ENCODE measurements around the gene CC2D2A. TPM values are rescaled to one million over a fixed set of nuclear protein-coding genes. Genes with fewer than 3 reads are reported as not detected.

Gene CC2D2A
- total RNA-seq, 1 donor from 2014 or later: 25.8 TPM

DNA sequence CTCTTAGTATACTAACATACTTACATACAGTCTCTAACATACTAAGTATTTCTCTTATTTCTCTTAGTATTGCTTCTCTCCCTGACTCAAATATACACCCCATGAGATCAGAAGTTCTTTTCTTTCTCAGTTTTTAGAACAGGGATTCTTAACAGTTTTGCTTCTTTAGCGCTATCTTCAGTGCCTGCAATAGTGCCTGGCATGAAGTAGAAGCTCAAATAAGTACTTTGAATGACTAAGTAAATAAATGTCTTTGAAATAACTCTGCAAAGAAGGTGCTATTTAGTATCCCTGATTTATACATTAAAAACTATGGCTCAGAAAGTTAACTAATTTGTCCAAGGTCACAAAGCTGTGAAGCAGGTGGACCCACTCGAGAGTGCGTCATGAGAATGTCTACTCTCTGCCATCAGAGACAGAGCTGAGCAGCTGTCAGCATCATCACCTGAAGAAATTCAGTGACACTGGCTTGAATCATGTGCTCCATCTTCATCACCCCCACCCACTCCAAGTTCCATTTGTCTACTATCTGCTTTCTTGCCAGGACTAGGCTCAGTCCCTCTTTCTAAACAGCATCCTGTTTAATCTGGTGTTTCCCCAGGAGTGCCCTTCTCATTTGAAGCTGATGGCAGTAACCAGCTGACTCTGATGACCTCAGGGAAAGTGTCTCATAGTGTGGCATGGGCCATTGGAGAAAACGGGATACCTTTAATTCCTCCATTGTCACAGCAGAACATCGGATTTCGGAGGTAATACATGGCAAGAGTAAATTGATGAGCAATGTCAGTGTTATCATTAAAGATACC lies 83.1 kb downstream of the CC2D2A start:
- Mint-ChIP-seq H3K4me1 (ENCODE audit: low read depth) (peaks cover 26% of the 10 kb centered on the region), H3K4me3 (ENCODE audit: low read depth) (no peak overlapping the region), H3K27ac (peak overlapping the region; percentile 33), H3K9me3 (ENCODE audit: low read depth) (no peaks in the 10 kb centered on the region), H3K36me3 (ENCODE audit: insufficient read depth) (peaks cover 16% of the 10 kb centered on the region), H3K27me3 (no peaks in the 10 kb centered on the region)
- no peak for DNase-seq (ENCODE audit: low spot score, unreplicated experiment)
- TF ChIP-seq, protein P1, sequence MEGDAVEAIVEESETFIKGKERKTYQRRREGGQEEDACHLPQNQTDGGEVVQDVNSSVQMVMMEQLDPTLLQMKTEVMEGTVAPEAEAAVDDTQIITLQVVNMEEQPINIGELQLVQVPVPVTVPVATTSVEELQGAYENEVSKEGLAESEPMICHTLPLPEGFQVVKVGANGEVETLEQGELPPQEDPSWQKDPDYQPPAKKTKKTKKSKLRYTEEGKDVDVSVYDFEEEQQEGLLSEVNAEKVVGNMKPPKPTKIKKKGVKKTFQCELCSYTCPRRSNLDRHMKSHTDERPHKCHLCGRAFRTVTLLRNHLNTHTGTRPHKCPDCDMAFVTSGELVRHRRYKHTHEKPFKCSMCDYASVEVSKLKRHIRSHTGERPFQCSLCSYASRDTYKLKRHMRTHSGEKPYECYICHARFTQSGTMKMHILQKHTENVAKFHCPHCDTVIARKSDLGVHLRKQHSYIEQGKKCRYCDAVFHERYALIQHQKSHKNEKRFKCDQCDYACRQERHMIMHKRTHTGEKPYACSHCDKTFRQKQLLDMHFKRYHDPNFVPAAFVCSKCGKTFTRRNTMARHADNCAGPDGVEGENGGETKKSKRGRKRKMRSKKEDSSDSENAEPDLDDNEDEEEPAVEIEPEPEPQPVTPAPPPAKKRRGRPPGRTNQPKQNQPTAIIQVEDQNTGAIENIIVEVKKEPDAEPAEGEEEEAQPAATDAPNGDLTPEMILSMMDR (IDR thresholded peaks at IDR 0.05; ENCODE audit: unreplicated experiment): no peak

DNA sequence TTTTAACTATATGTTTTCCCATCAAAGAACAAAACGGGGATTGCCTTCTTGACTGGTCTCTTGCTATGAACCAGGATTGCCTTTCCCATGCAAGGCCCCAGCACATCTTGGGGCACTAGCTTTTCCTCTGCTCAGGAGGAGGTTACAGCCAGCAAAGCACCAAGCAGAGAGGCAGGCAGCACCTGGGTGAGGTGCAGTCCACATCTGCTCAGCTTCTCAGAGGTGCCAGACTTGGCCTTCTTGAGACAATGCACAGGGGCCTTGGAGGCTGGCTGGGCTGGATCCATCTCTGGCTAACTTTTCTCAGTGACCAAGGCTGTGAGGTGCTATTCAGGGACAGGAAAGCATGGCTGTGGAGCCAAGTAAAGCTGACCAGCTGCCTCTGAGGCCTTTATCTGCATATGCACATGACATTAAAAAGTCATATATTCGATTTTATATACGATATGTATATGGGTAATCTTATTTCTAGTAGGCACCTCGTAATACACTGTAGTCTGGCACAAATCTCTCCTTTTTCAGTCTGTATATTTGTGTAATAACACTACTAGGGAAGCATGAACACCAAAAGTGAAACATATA lies 86.9 kb downstream of the CC2D2A start:
- Mint-ChIP-seq H3K4me3 (ENCODE audit: low read depth) (no peak overlapping the region), H3K9me3 (ENCODE audit: low read depth) (no peaks in the 10 kb centered on the region), H3K27me3 (no peaks in the 10 kb centered on the region), H3K4me1 (ENCODE audit: low read depth) (peaks cover 20% of the 10 kb centered on the region), H3K27ac (no peak overlapping the region), H3K36me3 (ENCODE audit: insufficient read depth) (peaks cover 20% of the 10 kb centered on the region)
- TF ChIP-seq, protein P1 (IDR thresholded peaks at IDR 0.05; ENCODE audit: unreplicated experiment): no peak
- no peak for DNase-seq (ENCODE audit: low spot score, unreplicated experiment)

DNA sequence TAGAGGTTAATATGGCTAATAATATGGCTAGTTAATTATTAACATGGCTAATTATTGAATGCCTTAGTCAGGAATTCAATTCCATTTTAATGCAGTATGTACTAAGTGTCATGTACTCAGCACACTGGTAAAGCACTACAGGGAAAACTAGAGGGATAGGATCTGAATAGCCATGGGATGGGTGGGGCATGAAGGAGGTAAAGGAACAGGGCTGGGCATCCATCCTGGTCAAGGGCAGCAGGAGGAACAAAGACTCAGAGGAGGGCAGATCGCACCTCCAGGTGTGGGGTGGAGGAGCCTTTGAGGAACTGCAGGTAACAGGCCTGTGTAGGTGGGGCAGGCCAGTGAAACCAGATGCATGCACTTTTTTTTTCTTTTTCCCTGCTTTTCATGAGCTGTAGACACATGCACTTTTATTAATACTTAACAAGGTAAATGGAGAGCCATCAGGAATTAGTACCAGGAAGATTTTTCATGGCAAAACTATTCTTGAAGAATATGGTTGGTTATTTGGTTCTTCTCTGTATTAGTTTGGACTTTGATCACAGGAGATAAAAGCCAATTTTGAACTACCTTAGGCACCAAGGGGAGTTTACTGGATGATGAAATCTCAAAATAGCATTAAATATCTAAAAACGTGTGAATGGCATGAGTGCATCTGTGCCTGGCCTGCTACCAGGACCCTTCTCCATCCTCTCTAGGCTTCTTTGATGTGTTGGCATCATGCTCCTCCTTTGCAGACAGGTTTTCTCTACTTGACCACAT lies 88.3 kb downstream of the CC2D2A start:
- Mint-ChIP-seq H3K4me1 (ENCODE audit: low read depth) (peaks cover 7% of the 10 kb centered on the region), H3K27ac (no peak overlapping the region), H3K4me3 (ENCODE audit: low read depth) (no peak overlapping the region), H3K36me3 (ENCODE audit: insufficient read depth) (peaks cover 24% of the 10 kb centered on the region), H3K9me3 (ENCODE audit: low read depth) (no peaks in the 10 kb centered on the region), H3K27me3 (no peaks in the 10 kb centered on the region)
- DNase-seq (ENCODE audit: low spot score, unreplicated experiment): no peak
- TF ChIP-seq, protein P1 (IDR thresholded peaks at IDR 0.05; ENCODE audit: unreplicated experiment): no peak

DNA sequence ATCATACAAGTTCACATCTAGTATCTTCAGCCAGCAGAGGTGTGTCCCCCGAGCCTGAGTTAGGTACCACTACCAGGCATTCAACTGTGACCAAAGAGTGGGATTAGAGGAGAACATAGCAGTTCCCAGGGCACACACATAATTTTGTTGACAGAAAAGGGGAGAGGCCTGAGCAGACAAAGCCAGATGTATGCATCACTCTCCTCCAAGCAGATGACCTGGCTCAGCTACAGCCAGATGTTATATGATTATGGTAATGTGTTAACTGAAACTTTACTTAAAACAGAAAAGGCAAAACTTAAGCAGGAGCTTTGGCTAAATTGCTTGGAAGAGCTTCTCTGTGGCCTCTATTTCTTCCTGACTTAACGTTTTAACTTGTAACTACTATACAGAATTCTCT lies 88.9 kb downstream of the CC2D2A start:
- no peak overlapping the region for H3K27ac Mint-ChIP-seq
- H3K9me3 Mint-ChIP-seq (ENCODE audit: low read depth): no peaks in the 10 kb centered on the region
- no peaks in the 10 kb centered on the region for H3K27me3 Mint-ChIP-seq
- H3K4me1 Mint-ChIP-seq (ENCODE audit: low read depth): peaks cover 5% of the 10 kb centered on the region
- TF ChIP-seq, protein P1 (IDR thresholded peaks at IDR 0.05; ENCODE audit: unreplicated experiment): no peak
- H3K36me3 Mint-ChIP-seq (ENCODE audit: insufficient read depth): peaks cover 23% of the 10 kb centered on the region
- no peak overlapping the region for H3K4me3 Mint-ChIP-seq (ENCODE audit: low read depth)
- no peak for DNase-seq (ENCODE audit: low spot score, unreplicated experiment)

DNA sequence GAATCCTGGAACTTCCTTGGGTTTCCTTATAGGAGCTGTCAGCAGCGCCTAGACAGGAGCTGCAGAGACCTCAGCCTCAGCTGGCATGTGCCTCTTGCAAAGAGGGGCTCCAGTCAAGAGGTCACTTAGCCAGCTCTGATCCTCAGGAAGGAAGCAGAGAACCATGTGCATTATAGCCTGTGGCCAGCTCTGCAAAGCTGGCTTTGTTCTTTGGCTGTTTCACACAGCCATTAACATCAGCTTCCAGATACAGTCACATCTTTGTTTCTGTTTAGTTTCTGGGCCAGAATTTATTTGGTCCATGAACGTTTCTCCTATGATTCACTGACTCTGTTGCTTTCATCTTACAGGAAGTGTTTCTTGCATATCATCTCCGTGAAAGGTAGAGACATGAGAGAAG lies 92.4 kb downstream of the CC2D2A start:
- TF ChIP-seq, protein P1 (IDR thresholded peaks at IDR 0.05; ENCODE audit: unreplicated experiment): no peak
- H3K36me3 Mint-ChIP-seq (ENCODE audit: insufficient read depth): peaks cover 17% of the 10 kb centered on the region
- no peak overlapping the region for H3K4me3 Mint-ChIP-seq (ENCODE audit: low read depth)
- DNase-seq (ENCODE audit: low spot score, unreplicated experiment): no peak
- H3K27ac Mint-ChIP-seq: no peak overlapping the region
- H3K4me1 Mint-ChIP-seq (ENCODE audit: low read depth): peaks cover 3% of the 10 kb centered on the region
- no peaks in the 10 kb centered on the region for H3K9me3 Mint-ChIP-seq (ENCODE audit: low read depth)
- H3K27me3 Mint-ChIP-seq: no peaks in the 10 kb centered on the region

Measured in progenitor cell of endocrine pancreas (in vitro differentiated cells).